ENCODE measurements around the gene TENT5A. TPM values are rescaled to one million over a fixed set of nuclear protein-coding genes. Genes with fewer than 3 reads are reported as not detected.
"Not testable (repeated sequence)": the region's sequence is repeated elsewhere in the genome, so short reads cannot be mapped to it uniquely, and the experiment has no call there.

The TENT5A gene
- total RNA-seq, 8 experiments from 2014 or later = 2.2 to 54.3 (median 8.6) TPM

- peaks cover 0 to 7% of the 10 kb centered on the region in 2 donors for H3K4me1 ChIP-seq (replicated peaks in 1 of 2)
- H3K4me3 ChIP-seq = no peak overlapping the region
- ATAC-seq (replicated peaks in 6 of 8) = no peak
- 33 to 100% (median 95%) methylated on average over 1 of the region's 1 CpG; no CpG with 5 or more reads in 4 of the 10 experiments for WGBS, 10 experiments
- H3K27ac ChIP-seq = no peak overlapping the region
- in situ Hi-C loops (cut with MboI; ENCODE audit: low pct_unique_long_range_greater_than_20kb in 2 of 9, low sequenced_read_pairs in 9 of 9, unreplicated experiment in 9 of 9) = loop anchor here in 2 of 9 experiments (25.0 kb wide), 2 partner anchors 481 to 506 kb away; no protein-coding TSS in a partner anchor
These were observed 8.8 kb downstream of the TENT5A start for GRCh38 chr6:81743649-81744048.

- 20 to 100% (median 90%) methylated on average over 1 to 2 of the region's 2 CpGs; no CpG with 5 or more reads in 1 of the 10 experiments for WGBS, 10 experiments
- Histone ChIP-seq H3K4me3 (no peak overlapping the region), H3K4me1 (replicated peaks in 1 of 2) (no peaks in the 10 kb centered on the region), H3K27ac (no peak overlapping the region)
- ATAC-seq (replicated peaks in 6 of 8) = no peak
- in situ Hi-C loops (cut with MboI; ENCODE audit: low pct_unique_long_range_greater_than_20kb in 2 of 9, low sequenced_read_pairs in 9 of 9, unreplicated experiment in 9 of 9) = loop anchor here in 2 of 9 experiments (25.0 kb wide), 2 partner anchors 479 to 504 kb away; no protein-coding TSS in a partner anchor
These were observed 10.8 kb downstream of the TENT5A start for GRCh38 chr6:81741689-81742088.

GRCh38 chr6:81740591-81740990, 11.9 kb downstream of the TENT5A start:
- not testable (repeated sequence) for ATAC-seq (replicated peaks in 6 of 8); H3K4me3 ChIP-seq; H3K27ac ChIP-seq; H3K4me1 ChIP-seq (replicated peaks in 1 of 2)
- in situ Hi-C loops (cut with MboI; ENCODE audit: low pct_unique_long_range_greater_than_20kb in 2 of 9, low sequenced_read_pairs in 9 of 9, unreplicated experiment in 9 of 9) = loop anchor here in 2 of 9 experiments (25.0 kb wide), 2 partner anchors 478 to 503 kb away; no protein-coding TSS in a partner anchor

- in situ Hi-C loops (cut with MboI; ENCODE audit: low pct_unique_long_range_greater_than_20kb in 2 of 9, low sequenced_read_pairs in 9 of 9, unreplicated experiment in 9 of 9) = loop anchor here in 2 of 9 experiments (25.0 kb wide), 2 partner anchors 477 to 502 kb away; no protein-coding TSS in a partner anchor
These were observed 13.0 kb downstream of the TENT5A start for GRCh38 chr6:81739230-81740195.

GRCh38 chr6:81736428-81736827, 16.1 kb downstream of the TENT5A start:
- in situ Hi-C loops (cut with MboI; ENCODE audit: low pct_unique_long_range_greater_than_20kb in 2 of 9, low sequenced_read_pairs in 9 of 9, unreplicated experiment in 9 of 9) = loop anchor here in 2 of 9 experiments (25.0 kb wide), 2 partner anchors 474 to 499 kb away; no protein-coding TSS in a partner anchor
- no peak overlapping the region for H3K27ac ChIP-seq
- no peak for ATAC-seq (replicated peaks in 6 of 8)
- peaks cover 0 to 3% of the 10 kb centered on the region in 2 donors for H3K4me1 ChIP-seq (replicated peaks in 1 of 2)
- H3K4me3 ChIP-seq = no peak overlapping the region

More at GRCh38 chr6:81739230-81740195, 13.0 kb downstream of the TENT5A start:
- H3K4me3 ChIP-seq = no peak overlapping the region
- H3K4me1 ChIP-seq (replicated peaks in 1 of 2) = no peaks in the 10 kb centered on the region
- 79 to 99% (median 88%) methylated on average over 3 to 6 of the region's 6 CpGs; no CpG with 5 or more reads in 1 of the 10 experiments for WGBS, 10 experiments
- no peak overlapping the region for H3K27ac ChIP-seq
- no peak for ATAC-seq (replicated peaks in 6 of 8)

GRCh38 chr6:81735756-81736380, 16.6 kb downstream of the TENT5A start:
- Histone ChIP-seq H3K27ac (no peak overlapping the region), H3K4me1 (replicated peaks in 1 of 2) (peaks cover 0 to 3% of the 10 kb centered on the region in 2 donors), H3K4me3 (no peak overlapping the region)
- no peak for ATAC-seq (replicated peaks in 6 of 8)
- in situ Hi-C loops (cut with MboI; ENCODE audit: low pct_unique_long_range_greater_than_20kb in 2 of 9, low sequenced_read_pairs in 9 of 9, unreplicated experiment in 9 of 9) = loop anchor here in 2 of 9 experiments (25.0 kb wide), 2 partner anchors 474 to 499 kb away; no protein-coding TSS in a partner anchor
- 20 to 100% (median 90%) methylated on average over 1 of the region's 1 CpG; no CpG with 5 or more reads in 4 of the 10 experiments for WGBS, 10 experiments

GRCh38 chr6:81734500-81735150, 17.9 kb downstream of the TENT5A start:
- in situ Hi-C loops (cut with MboI; ENCODE audit: low pct_unique_long_range_greater_than_20kb in 2 of 9, low sequenced_read_pairs in 9 of 9, unreplicated experiment in 9 of 9) = loop anchor here in 2 of 9 experiments (25.0 kb wide), 2 partner anchors 472 to 497 kb away; no protein-coding TSS in a partner anchor

GRCh38 chr6:81734081-81734480, 18.4 kb downstream of the TENT5A start:
- 85 to 100% (median 92%) methylated on average over 1 to 2 of the region's 2 CpGs; no CpG with 5 or more reads in 3 of the 10 experiments for WGBS, 10 experiments
- in situ Hi-C loops (cut with MboI; ENCODE audit: low pct_unique_long_range_greater_than_20kb in 2 of 9, low sequenced_read_pairs in 9 of 9, unreplicated experiment in 9 of 9) = loop anchor here in 2 of 9 experiments (25.0 kb wide), 2 partner anchors 472 to 497 kb away; no protein-coding TSS in a partner anchor
- ATAC-seq (replicated peaks in 6 of 8) = no peak
- Histone ChIP-seq H3K27ac (no peak overlapping the region), H3K4me1 (replicated peaks in 1 of 2) (peaks cover 0 to 3% of the 10 kb centered on the region in 2 donors), H3K4me3 (no peak overlapping the region)

More at GRCh38 chr6:81734500-81735150, 17.9 kb downstream of the TENT5A start:
- H3K4me1 ChIP-seq (replicated peaks in 1 of 2) = peaks cover 0 to 3% of the 10 kb centered on the region in 2 donors
- no peak for ATAC-seq (replicated peaks in 6 of 8)
- H3K4me3 ChIP-seq = no peak overlapping the region
- WGBS, 10 experiments = 78 to 100% (median 95%) methylated on average over 1 to 2 of the region's 2 CpGs; no CpG with 5 or more reads in 3 of the 10 experiments
- H3K27ac ChIP-seq = no peak overlapping the region

GRCh38 chr6:81731814-81732213, 20.7 kb downstream of the TENT5A start:
- peak in 6 of 8 experiments; percentile 26 to 78 (median 52) for ATAC-seq (replicated peaks in 6 of 8)
- H3K4me3 ChIP-seq = no peak overlapping the region
- in situ Hi-C loops (cut with MboI; ENCODE audit: low pct_unique_long_range_greater_than_20kb in 2 of 9, low sequenced_read_pairs in 9 of 9, unreplicated experiment in 9 of 9) = loop anchor here in 2 of 9 experiments (25.0 kb wide), 2 partner anchors 470 to 495 kb away; no protein-coding TSS in a partner anchor
- 17 to 70% (median 51%) methylated on average over 1 of the region's 1 CpG; no CpG with 5 or more reads in 6 of the 10 experiments for WGBS, 10 experiments
- no peak overlapping the region for H3K27ac ChIP-seq
- H3K4me1 ChIP-seq (replicated peaks in 1 of 2) = peaks cover 0 to 3% of the 10 kb centered on the region in 2 donors

- in situ Hi-C loops (cut with MboI; ENCODE audit: low pct_unique_long_range_greater_than_20kb in 2 of 9, low sequenced_read_pairs in 9 of 9, unreplicated experiment in 9 of 9) = loop anchor here in 2 of 9 experiments (25.0 kb wide), 2 partner anchors 466 to 491 kb away; no protein-coding TSS in a partner anchor
- ATAC-seq (replicated peaks in 6 of 8) = no peak
- H3K4me1 ChIP-seq (replicated peaks in 1 of 2) = peaks cover 0 to 3% of the 10 kb centered on the region in 2 donors
- WGBS, 10 experiments = 84 to 100% (median 93%) methylated on average over 4 to 8 of the region's 8 CpGs
- no peak overlapping the region for H3K27ac ChIP-seq
- no peak overlapping the region for H3K4me3 ChIP-seq
These were observed 24.5 kb downstream of the TENT5A start for GRCh38 chr6:81727876-81728517.

GRCh38 chr6:81725127-81725526, 27.4 kb downstream of the TENT5A start:
- H3K4me1 ChIP-seq (replicated peaks in 1 of 2) = no peaks in the 10 kb centered on the region
- no peak for ATAC-seq (replicated peaks in 6 of 8)
- WGBS, 10 experiments = 50 to 100% (median 100%) methylated on average over 1 to 2 of the region's 2 CpGs; no CpG with 5 or more reads in 3 of the 10 experiments
- in situ Hi-C loops (cut with MboI; ENCODE audit: low pct_unique_long_range_greater_than_20kb in 2 of 9, low sequenced_read_pairs in 9 of 9, unreplicated experiment in 9 of 9) = loop anchor here in 2 of 9 experiments (25.0 kb wide), 2 partner anchors 463 to 488 kb away; no protein-coding TSS in a partner anchor
- H3K4me3 ChIP-seq = no peak overlapping the region
- no peak overlapping the region for H3K27ac ChIP-seq
